Measurements from ENCODE around the gene IL23A.

IL23A gene

GRCh38 chr12:56389412-56389811 is 50.7 kb downstream of the IL23A start:
- H3K27ac ChIP-seq (ENCODE audit: low read depth, low read length) = no peak overlapping the region
- H3K9me3 ChIP-seq (ENCODE audit: control insufficient read depth, insufficient read depth, low read depth, low read length) = no peaks in the 10 kb centered on the region; the same call in 1 of the 2 replicates
- H3K9ac ChIP-seq (ENCODE audit: low read length) = no peak overlapping the region
- H3K27me3 ChIP-seq (ENCODE audit: control insufficient read depth, insufficient read depth, low read length) = no peaks in the 10 kb centered on the region
- peaks cover 6% of the 10 kb centered on the region; the same call in 1 of the 2 replicates for H3K4me1 ChIP-seq (ENCODE audit: control insufficient read depth, insufficient read depth, low read length)
- H3K36me3 ChIP-seq (ENCODE audit: control insufficient read depth, insufficient read depth, low read length) = no peaks in the 10 kb centered on the region
- H3K4me3 ChIP-seq (ENCODE audit: low read depth, low read length) = no peak overlapping the region

Data from HUES6 (cell line).